NK-92 (cell line): ENCODE results near the gene KDM2B.

Experiments
- DNase-seq: peaks from one replicate; lab custom pipeline; 2025; ENCODE audit not compliant: unreplicated experiment; lab: John Stamatoyannopoulos, UW

KDM2B gene

DNA sequence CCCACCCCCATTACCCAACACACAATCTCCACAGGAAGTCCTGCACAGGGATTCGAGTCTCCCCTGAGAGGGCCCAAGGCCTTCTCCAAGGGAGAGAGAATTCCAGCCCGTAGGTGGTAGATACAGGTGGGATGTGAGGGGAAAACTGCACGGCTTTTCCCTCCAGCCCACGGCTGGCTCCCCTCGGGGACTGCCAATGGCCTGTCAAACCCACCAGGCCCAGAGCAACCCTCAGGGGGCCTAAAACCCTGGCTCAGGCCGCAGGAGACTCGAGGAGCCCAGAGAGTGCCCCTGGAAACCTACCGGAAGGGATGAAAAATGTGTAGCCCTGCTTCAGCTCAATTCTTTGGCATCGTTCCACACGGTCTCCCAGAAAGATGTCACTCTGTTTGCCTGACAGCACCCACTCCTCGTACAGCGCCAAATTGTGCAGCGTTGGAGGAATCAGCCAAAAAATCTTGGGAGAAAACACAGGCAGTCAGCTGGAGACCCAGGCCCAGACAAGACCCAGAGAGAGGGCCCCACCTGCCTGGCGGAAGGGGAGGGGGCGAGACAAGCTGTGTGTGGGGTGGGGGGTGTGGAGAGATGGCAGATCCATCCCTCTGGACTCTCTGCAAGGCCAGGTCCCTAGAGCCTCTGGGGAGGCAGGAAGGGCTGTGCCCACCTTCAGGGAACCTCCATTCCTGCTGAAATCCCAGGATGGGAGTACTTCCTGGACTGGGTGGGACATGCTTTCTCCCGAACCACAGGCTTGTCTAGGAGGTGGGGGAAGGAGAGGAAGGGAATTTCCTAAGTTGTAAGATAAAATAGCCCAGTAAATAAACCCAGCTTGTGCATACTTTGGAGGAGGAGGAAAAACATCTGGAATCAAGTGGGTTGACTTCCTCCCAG is 48.1 kb downstream of the KDM2B start:
- no peak for DNase-seq

GRCh38 chr12:121531356-121531750 is 49.5 kb downstream of the KDM2B start:
- no peak for DNase-seq

- DNase-seq = peak; percentile 7
Observed at GRCh38 chr12:121530600-121531355, 50.0 kb downstream of the KDM2B start.

DNA sequence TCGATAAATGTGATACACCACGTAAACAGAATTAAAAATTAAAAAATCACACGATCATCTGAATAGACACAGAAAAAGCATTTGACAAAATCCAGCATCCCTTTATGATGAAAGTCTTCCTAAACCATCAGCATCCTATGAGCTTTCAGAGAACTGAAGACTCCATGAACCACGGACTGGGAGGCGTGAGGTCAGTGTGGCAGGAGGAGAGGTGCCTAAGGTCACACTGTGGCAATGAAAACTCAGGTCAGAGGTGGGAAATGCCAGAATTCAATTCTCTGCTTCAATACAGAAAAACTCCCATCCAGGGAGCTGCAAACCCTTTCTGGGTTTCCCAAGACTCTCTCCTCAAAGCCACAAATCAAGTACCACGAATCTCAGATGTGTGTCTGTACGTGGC is 51.6 kb downstream of the KDM2B start:
- DNase-seq = no peak

DNA sequence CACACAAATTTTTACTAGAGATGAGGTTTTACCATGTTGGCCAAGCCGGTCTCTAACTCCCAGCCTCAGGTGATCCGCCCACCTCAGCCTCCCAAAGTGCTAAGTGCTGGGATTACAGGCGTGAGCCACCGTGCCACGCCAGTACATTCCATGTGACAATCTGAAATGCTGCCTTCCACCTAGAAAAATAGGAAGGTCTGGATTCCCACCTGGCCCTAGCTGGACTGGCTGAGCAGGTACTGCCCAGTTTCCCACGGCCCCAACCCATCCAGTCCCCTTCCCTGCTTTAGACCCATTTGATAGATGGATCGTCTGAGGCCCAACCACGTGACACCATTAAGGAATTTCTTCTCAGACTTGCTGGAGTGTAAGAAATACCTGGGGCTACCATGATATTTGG is 55.4 kb downstream of the KDM2B start:
- DNase-seq = no peak

- no peak for DNase-seq
Observed at GRCh38 chr12:121524196-121524916, 56.5 kb downstream of the KDM2B start.

DNA sequence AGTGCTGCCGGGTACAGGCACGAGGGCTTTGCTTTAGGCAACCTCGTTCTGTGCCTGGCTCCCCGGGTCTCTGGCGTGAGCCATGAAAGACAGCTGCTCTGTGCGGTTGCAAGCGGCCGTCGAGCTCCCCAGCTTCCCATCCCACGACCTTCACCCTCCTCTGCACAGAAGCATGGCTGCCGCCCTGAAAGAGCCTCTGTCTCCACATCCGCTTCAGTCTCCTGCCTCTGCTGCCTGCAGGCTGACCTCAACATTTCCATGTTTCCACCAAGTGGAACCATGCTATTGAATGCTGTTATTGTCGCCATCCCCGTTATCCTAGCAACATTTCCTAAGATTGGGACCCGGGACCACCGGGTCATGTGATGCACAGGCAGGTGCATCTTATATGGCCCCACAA is 57.1 kb downstream of the KDM2B start:
- DNase-seq = no peak

DNA sequence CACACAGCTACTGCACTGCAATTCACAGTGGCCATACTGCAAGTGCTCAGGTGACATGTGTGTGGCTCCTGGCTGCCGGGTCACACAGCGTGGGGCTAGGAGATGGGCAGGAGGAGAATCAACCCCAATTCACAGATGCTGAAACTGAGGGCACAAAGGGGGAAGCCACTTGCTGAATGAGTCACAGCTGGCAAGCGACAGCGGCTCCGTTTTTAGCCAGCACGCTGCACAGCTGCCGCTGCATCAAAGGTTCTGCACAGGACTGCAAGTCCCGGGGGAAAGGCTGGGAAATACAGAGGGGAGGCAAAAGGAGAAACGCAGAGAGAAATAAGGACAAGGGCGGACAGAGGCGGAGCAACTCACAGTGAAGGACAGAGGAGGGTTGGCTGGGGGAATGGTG is 57.9 kb downstream of the KDM2B start:
- no peak for DNase-seq

- no peak for DNase-seq
Observed at GRCh38 chr12:121520586-121521086, 60.2 kb downstream of the KDM2B start.

DNA sequence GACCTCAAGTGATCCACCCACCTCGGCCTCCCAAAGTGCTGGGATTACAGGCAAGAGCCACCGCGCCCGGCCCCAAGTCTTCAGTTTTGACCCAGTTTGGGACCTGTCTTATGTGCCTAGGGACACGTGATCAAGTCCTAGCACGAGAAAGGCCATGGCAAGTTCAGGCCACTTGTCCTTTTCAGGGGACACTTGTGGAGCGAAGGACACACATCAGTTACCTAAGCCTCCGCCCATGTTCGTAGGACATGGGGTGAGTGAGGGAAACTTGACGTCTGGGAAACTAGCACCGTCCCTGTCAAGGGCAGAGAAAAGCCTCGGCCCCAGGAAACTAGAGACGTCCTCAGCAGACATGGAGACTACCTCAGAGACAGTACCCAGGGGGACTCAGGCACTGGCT is 60.7 kb downstream of the KDM2B start:
- DNase-seq = no peak

GRCh38 chr12:121519227-121519626 is 61.6 kb downstream of the KDM2B start:
- no peak for DNase-seq

- DNase-seq = no peak
Observed at GRCh38 chr12:121518656-121519055, 62.2 kb downstream of the KDM2B start.

DNA sequence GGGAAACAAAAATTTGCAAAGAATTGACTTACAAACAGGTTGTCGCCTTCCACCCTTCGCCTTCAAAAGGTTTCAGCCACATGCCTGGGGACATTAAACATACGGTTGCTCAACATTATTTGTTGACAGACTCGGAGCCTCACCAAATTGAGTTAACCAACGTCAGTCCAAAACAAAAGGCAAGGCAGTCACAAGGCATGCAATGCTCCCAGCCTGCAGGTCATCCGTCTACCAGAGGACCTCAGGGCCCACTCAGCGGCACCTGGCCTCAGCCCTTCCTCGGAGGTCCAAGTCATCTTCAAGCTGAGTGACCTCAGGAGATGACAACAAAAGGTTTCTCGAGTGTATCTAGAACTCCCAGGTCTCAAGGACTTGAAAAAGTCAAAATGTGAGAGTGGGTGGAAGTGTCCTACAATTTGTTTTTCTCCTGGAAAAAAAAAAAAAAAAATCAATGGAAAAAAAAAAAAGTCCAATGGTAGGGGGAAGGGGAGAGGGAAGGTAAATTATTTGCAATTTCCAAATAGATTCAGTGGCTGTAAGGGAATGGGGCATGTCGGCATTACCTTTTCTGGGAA is 64.3 kb downstream of the KDM2B start:
- DNase-seq = no peak

DNA sequence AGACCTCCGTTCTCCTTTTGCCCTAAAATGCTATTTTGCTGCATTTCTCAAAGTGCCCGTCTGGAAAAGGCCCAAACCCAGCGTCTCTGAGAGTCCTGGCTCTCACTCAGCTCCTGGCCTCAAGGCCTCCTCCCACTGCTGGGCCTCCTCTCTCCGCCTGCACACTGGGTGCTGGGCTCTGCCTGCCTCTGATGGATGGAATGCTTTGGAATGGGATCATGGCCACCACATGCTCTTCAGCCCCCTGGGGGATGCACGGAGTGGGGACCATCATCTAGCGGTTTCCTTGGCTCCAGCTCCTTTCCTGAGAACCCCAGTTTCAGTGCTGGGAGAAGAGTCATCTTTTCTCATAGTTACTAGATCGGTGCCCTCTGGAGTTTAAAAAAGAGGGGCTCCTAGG is 65.2 kb downstream of the KDM2B start:
- DNase-seq = no peak

- DNase-seq = no peak
Observed at GRCh38 chr12:121514184-121514742, 66.6 kb downstream of the KDM2B start.

DNA sequence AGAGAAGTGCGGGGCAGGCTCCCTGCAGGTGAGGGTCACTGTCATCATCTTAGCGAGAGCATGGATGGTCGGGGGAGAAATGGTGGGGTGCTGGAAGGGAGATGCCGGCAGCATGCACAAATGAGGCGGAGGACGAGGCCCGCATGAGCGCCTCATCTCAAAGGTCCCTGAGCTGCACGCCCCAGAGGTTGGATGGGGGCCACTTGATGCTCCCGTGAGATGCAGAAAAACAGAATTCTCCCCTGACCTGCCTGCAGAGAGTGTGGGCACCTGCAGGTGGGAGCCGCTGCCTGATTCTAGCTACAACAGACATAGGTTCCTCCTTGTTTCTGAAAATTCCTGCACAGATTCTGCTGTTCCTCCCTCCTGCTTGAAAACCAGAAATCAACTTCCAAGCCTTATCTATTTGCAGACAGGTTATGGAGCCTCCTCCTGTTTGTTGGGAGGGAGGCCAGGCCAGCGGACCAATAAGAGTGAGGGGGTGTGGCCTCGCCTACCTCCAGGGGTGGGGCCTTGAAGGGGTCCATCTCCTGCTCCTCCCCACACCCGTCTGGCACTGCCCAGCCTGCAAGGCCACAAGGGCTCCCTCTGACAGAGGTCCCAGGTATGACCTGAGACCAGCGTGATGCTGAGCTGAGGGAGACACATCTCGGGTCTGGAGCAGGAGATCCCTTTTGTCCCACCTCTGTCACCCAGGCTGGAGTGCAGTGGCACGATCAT is 67.2 kb downstream of the KDM2B start:
- no peak for DNase-seq

GRCh38 chr12:121512561-121512960 is 68.3 kb downstream of the KDM2B start:
- DNase-seq = no peak

GRCh38 chr12:121511916-121512315 is 68.9 kb downstream of the KDM2B start:
- no peak for DNase-seq

DNA sequence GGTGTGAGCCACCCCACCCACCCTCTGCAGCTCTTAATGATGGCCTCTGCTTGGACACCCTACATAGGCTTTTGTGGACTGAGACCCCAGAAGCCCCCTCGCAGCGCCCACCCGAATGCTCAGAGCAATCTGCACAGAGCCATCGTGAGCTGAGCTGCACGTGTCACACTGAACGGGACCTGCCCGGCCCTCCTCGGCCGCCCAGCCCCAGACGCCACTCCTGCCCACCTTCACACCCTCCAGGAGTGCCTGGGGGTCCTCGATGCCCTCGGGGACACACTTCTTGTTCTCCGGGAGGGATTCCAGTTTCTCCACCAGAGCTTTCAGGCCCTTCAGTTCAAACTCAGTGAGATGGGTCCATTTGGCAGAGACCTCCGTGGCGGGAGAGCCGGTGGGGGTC is 71.5 kb downstream of the KDM2B start:
- no peak for DNase-seq

- DNase-seq = no peak
Observed at GRCh38 chr12:121508533-121508932, 72.3 kb downstream of the KDM2B start.
